ENCODE results near the gene SIRT2. TPM values are rescaled to one million over a fixed set of nuclear protein-coding genes. Genes with fewer than 3 reads are reported as not detected.

The SIRT2 gene
- total and polyA plus RNA-seq, 4 donors: 34.6 to 51.2 (median 38.6) TPM

- no peaks in the 10 kb centered on the region for H3K27me3 ChIP-seq (ENCODE audit: control insufficient read depth in 1 of 2, insufficient read depth in 2 of 2, low read length in 1 of 2)
Observed at GRCh38 chr19:38842439-38843174, 56.8 kb downstream of the SIRT2 start.

GRCh38 chr19:38841787-38842438 lies 57.5 kb downstream of the SIRT2 start:
- H3K4me3 ChIP-seq (ENCODE audit: low read length in 2 of 2): no peak overlapping the region
- ATAC-seq (ENCODE audit: low FRiP score) (no peak), DNase-seq (peak in 1 of 2 donors; percentile 24)
- intact Hi-C loops (cut with DNase I): no loop called here
- no peaks in the 10 kb centered on the region for H3K27me3 ChIP-seq (ENCODE audit: control insufficient read depth in 1 of 2, insufficient read depth in 2 of 2, low read length in 1 of 2)
- H3K27ac ChIP-seq (ENCODE audit: low read depth in 1 of 2, low read length in 2 of 2): no peak overlapping the region
- no peaks in the 10 kb centered on the region for H3K4me1 ChIP-seq (ENCODE audit: control insufficient read depth in 1 of 2, insufficient read depth in 2 of 2, low read length in 2 of 2)
- 89 to 90% methylated on average over 19 of the region's 19 CpGs for WGBS, 2 donors
- no peaks in the 10 kb centered on the region for H3K9me3 ChIP-seq (ENCODE audit: control insufficient read depth, low read length)
- H3K36me3 ChIP-seq (ENCODE audit: control insufficient read depth in 1 of 2, insufficient read depth in 2 of 2, low read length in 1 of 2): peaks cover 11 to 49% of the 10 kb centered on the region in 2 donors

More at GRCh38 chr19:38842439-38843174, 56.8 kb downstream of the SIRT2 start:
- Histone ChIP-seq H3K9me3 (ENCODE audit: control insufficient read depth, low read length) (no peaks in the 10 kb centered on the region), H3K4me1 (ENCODE audit: control insufficient read depth in 1 of 2, insufficient read depth in 2 of 2, low read length in 2 of 2) (no peaks in the 10 kb centered on the region), H3K27ac (ENCODE audit: low read depth in 1 of 2, low read length in 2 of 2) (no peak overlapping the region), H3K36me3 (ENCODE audit: control insufficient read depth in 1 of 2, insufficient read depth in 2 of 2, low read length in 1 of 2) (peaks cover 7 to 42% of the 10 kb centered on the region in 2 donors), H3K4me3 (ENCODE audit: low read length in 2 of 2) (no peak overlapping the region)
- DNase-seq (no peak), ATAC-seq (ENCODE audit: low FRiP score) (no peak)
- 87 to 89% methylated on average over 17 of the region's 17 CpGs for WGBS, 2 donors
- intact Hi-C loops (cut with DNase I): no loop called here

GRCh38 chr19:38841180-38841766 lies 58.1 kb downstream of the SIRT2 start:
- H3K36me3 ChIP-seq (ENCODE audit: control insufficient read depth in 1 of 2, insufficient read depth in 2 of 2, low read length in 1 of 2): peaks cover 15 to 51% of the 10 kb centered on the region in 2 donors
- WGBS, 2 donors: 80 to 86% methylated on average over 12 of the region's 12 CpGs
- DNase-seq (no peak), ATAC-seq (ENCODE audit: low FRiP score) (no peak)
- H3K4me3 ChIP-seq (ENCODE audit: low read length in 2 of 2): no peak overlapping the region
- no peaks in the 10 kb centered on the region for H3K4me1 ChIP-seq (ENCODE audit: control insufficient read depth in 1 of 2, insufficient read depth in 2 of 2, low read length in 2 of 2)
- no peak overlapping the region for H3K27ac ChIP-seq (ENCODE audit: low read depth in 1 of 2, low read length in 2 of 2)
- H3K9me3 ChIP-seq (ENCODE audit: control insufficient read depth, low read length): no peaks in the 10 kb centered on the region
- intact Hi-C loops (cut with DNase I): no loop called here
- H3K27me3 ChIP-seq (ENCODE audit: control insufficient read depth in 1 of 2, insufficient read depth in 2 of 2, low read length in 1 of 2): no peaks in the 10 kb centered on the region

GRCh38 chr19:38840583-38840968 lies 58.8 kb downstream of the SIRT2 start:
- no peaks in the 10 kb centered on the region for H3K9me3 ChIP-seq (ENCODE audit: control insufficient read depth, low read length)
- 77 to 79% methylated on average over 5 of the region's 5 CpGs for WGBS, 2 donors
- H3K27ac ChIP-seq (ENCODE audit: low read depth in 1 of 2, low read length in 2 of 2): no peak overlapping the region
- H3K4me1 ChIP-seq (ENCODE audit: control insufficient read depth in 1 of 2, insufficient read depth in 2 of 2, low read length in 2 of 2): no peaks in the 10 kb centered on the region
- no peak overlapping the region for H3K4me3 ChIP-seq (ENCODE audit: low read length in 2 of 2)
- DNase-seq: no peak
- ATAC-seq (ENCODE audit: low FRiP score): no peak
- no peaks in the 10 kb centered on the region for H3K27me3 ChIP-seq (ENCODE audit: control insufficient read depth in 1 of 2, insufficient read depth in 2 of 2, low read length in 1 of 2)
- H3K36me3 ChIP-seq (ENCODE audit: control insufficient read depth in 1 of 2, insufficient read depth in 2 of 2, low read length in 1 of 2): peaks cover 15 to 49% of the 10 kb centered on the region in 2 donors
- intact Hi-C loops (cut with DNase I): no loop called here

- ATAC-seq (ENCODE audit: low FRiP score): no peak
- Histone ChIP-seq H3K9me3 (ENCODE audit: control insufficient read depth, low read length) (no peaks in the 10 kb centered on the region), H3K36me3 (ENCODE audit: control insufficient read depth in 1 of 2, insufficient read depth in 2 of 2, low read length in 1 of 2) (peaks cover 15 to 46% of the 10 kb centered on the region in 2 donors), H3K27me3 (ENCODE audit: control insufficient read depth in 1 of 2, insufficient read depth in 2 of 2, low read length in 1 of 2) (no peaks in the 10 kb centered on the region), H3K4me1 (ENCODE audit: control insufficient read depth in 1 of 2, insufficient read depth in 2 of 2, low read length in 2 of 2) (peaks cover 0 to 2% of the 10 kb centered on the region in 2 donors), H3K4me3 (ENCODE audit: low read length in 2 of 2) (no peak overlapping the region), H3K27ac (ENCODE audit: low read depth in 1 of 2, low read length in 2 of 2) (no peak overlapping the region)
- no peak for DNase-seq
- 72 to 74% methylated on average over 28 of the region's 28 CpGs for WGBS, 2 donors
- intact Hi-C loops (cut with DNase I): loop anchor here in 1 of 2 donors (10.0 kb wide), 1 partner anchor 185 kb away; no protein-coding TSS in a partner anchor
Observed at GRCh38 chr19:38839816-38840582, 59.4 kb downstream of the SIRT2 start.

- no peak overlapping the region for H3K4me3 ChIP-seq (ENCODE audit: low read length in 2 of 2)
- H3K36me3 ChIP-seq (ENCODE audit: control insufficient read depth in 1 of 2, insufficient read depth in 2 of 2, low read length in 1 of 2): peaks cover 15 to 43% of the 10 kb centered on the region in 2 donors
- peaks cover 0 to 2% of the 10 kb centered on the region in 2 donors for H3K4me1 ChIP-seq (ENCODE audit: control insufficient read depth in 1 of 2, insufficient read depth in 2 of 2, low read length in 2 of 2)
- H3K27me3 ChIP-seq (ENCODE audit: control insufficient read depth in 1 of 2, insufficient read depth in 2 of 2, low read length in 1 of 2): no peaks in the 10 kb centered on the region
- H3K27ac ChIP-seq (ENCODE audit: low read depth in 1 of 2, low read length in 2 of 2): no peak overlapping the region
- DNase-seq: peak in 1 of 2 donors; percentile 28
- 80% methylated on average over 12 of the region's 12 CpGs for WGBS, 2 donors
- no peak for ATAC-seq (ENCODE audit: low FRiP score)
- intact Hi-C loops (cut with DNase I): loop anchor here in 1 of 2 donors (10.0 kb wide), 1 partner anchor 184 kb away; no protein-coding TSS in a partner anchor
- H3K9me3 ChIP-seq (ENCODE audit: control insufficient read depth, low read length): no peaks in the 10 kb centered on the region
Observed at GRCh38 chr19:38838986-38839761, 60.2 kb downstream of the SIRT2 start.

GRCh38 chr19:38838208-38838985 lies 61.0 kb downstream of the SIRT2 start:
- Histone ChIP-seq H3K36me3 (ENCODE audit: control insufficient read depth in 1 of 2, insufficient read depth in 2 of 2, low read length in 1 of 2) (peaks cover 15 to 35% of the 10 kb centered on the region in 2 donors), H3K27me3 (ENCODE audit: control insufficient read depth in 1 of 2, insufficient read depth in 2 of 2, low read length in 1 of 2) (no peaks in the 10 kb centered on the region), H3K4me1 (ENCODE audit: control insufficient read depth in 1 of 2, insufficient read depth in 2 of 2, low read length in 2 of 2) (peaks cover 0 to 2% of the 10 kb centered on the region in 2 donors), H3K9me3 (ENCODE audit: control insufficient read depth, low read length) (no peaks in the 10 kb centered on the region), H3K4me3 (ENCODE audit: low read length in 2 of 2) (no peak overlapping the region), H3K27ac (ENCODE audit: low read depth in 1 of 2, low read length in 2 of 2) (no peak overlapping the region)
- intact Hi-C loops (cut with DNase I): loop anchor here in 1 of 2 donors (10.0 kb wide), 1 partner anchor 184 kb away; no protein-coding TSS in a partner anchor
- 79 to 80% methylated on average over 19 of the region's 19 CpGs for WGBS, 2 donors
- ATAC-seq (ENCODE audit: low FRiP score): no peak
- DNase-seq: peak in 1 of 2 donors; percentile 19

All from aorta (tissue), 5 donors.